Spleen (tissue), 7 donors: ENCODE measurements around the gene NAA30.

ENCODE experiments used
- CTCF ChIP-seq, 11 experiments: fragments of 200-600 bp in 7 of 11; fragments of 450-650 bp in 4 of 11; sonication (generic) in 4 of 11; IDR thresholded peaks in 8 of 11; conservative IDR thresholded peaks in 3 of 11; 1 replicate in 7 of 11; 2 replicates in 4 of 11; pipeline versions ENCODE4 v1.4.0 to v1.8.0; 2016 to 2021; ENCODE audit warnings: antibody characterized with exemption in 11 of 11, inconsistent platforms in 4 of 11, mild to moderate bottlenecking in 1 of 11
- POLR2A ChIP-seq, 3 donors: fragments of 450-650 bp; IDR thresholded peaks; one replicate each; pipeline ENCODE4 v1.5.1; 2017; ENCODE audit warnings: antibody characterized with exemption in 3 of 3, mild to moderate bottlenecking in 1 of 3
- donor health status: DM: no; HTN: no; CAD: no; lungs with moderate emphysema.
- donor health status: DM: no; HTN: no; CAD: no.
- donor health status: DM: no; HTN: no; CAD: no.

DNA sequence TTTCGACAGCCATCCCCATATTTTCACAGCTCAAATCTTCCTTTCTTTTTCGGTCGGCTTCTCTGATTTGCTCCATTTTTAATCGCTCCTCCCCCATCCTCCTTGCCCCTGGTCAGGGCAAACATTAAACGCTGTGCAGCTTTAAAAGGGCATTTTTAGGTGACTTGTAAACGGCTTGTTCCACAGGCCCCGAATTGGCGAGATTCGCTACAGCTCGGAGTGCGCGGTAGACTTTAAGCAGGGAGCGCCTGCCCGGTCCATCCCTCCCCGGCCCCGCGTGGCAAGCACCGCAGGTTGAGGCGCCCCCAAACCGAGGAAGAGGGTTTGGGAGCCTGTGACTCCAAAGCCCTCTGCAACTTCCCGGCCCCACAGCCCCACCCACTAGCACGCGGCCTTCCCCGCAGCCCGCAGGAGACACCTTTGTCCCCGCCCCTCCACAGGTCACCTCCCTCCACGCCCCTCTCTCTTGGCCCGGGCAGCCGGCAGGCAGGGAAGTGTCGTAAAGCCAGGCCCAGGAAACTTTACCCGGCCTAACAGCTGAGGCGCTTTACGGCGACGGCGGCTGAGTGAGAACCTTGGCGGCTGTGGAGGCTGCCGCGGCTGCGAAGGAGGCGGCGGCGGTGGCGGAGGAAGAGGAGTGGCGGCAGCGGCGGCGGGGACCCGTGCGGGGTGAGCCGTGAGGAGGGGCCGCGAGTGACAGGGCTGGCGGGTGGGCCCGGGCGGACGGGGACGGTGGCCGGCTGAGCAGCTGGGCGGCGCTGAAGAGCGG, at the start of gene NAA30:
- peak in 1 of 11 experiments; percentile 1 for TF ChIP-seq CTCF (IDR thresholded peaks at IDR 0.05 in 8 of 11, conservative IDR thresholded peaks at IDR 0.05 in 3 of 11)
- TF ChIP-seq POLR2A (IDR thresholded peaks at IDR 0.05) = peak in 2 of 3 donors; percentile 16 to 32
